ENCODE measurements around the gene PTGER3.
"Not testable (repeated sequence)": the region's sequence is repeated elsewhere in the genome, so short reads cannot be mapped to it uniquely, and the experiment has no call there.

PTGER3 gene

DNA sequence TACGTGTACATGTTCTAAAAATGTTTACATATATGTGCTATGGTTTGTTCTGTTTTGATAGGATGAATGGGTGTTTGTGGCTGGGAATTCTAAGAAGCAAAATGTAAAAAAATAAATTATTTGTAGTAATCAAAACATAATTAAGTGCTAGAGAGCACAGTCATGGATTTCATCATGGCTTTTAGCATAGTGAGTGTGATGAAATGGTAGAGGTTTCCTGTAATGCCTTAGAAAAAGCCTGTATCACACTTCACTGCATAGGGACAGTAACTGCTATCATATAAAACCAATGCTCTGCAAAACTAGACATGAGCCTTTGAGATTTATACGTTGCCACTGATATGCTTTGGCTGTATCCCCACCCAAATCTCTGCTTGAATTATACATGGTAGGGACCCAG is 99.8 kb downstream of the PTGER3 start:
- DNase-seq (ENCODE audit: low read depth in 3 of 3), result no peak

DNA sequence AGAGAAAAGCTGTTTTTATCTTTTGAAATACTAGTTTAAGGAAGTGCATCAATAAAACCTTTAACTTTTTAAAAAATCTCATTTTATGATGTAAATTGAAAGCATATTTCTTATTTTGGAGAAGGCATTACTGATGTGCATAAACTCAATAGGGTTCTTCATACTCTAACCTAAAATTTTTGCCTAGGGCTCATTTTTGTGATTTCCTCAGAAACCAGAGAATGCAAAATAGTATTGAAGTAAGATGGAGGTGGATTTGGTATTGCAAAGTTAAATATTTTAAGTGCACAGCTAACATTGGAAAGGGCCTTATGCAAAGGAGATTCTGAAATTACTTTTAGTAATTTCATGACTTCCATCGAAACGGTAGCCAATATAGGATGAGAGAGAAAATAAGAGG is 101.9 kb downstream of the PTGER3 start:
- no peak for DNase-seq (ENCODE audit: low read depth in 3 of 3)

DNA sequence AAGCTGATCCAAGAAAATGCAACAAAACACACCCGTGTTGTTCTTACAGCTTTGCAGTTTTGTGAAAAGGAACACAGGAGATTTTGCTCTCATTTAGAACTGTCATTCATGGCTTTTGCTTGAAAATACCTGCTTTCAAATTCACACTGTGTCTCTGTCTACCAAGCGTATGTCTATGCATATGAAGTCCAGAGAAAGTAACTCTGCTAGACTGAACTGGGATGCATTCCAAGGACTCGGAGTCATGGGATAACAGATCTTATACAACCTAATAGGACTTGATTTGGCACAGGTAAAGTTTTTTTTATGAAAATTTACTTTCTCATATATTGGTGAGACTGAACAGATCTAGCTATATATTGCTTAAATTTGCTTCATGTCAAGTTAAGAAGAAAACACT is 102.4 kb downstream of the PTGER3 start:
- no peak for DNase-seq (ENCODE audit: low read depth in 3 of 3)

DNA sequence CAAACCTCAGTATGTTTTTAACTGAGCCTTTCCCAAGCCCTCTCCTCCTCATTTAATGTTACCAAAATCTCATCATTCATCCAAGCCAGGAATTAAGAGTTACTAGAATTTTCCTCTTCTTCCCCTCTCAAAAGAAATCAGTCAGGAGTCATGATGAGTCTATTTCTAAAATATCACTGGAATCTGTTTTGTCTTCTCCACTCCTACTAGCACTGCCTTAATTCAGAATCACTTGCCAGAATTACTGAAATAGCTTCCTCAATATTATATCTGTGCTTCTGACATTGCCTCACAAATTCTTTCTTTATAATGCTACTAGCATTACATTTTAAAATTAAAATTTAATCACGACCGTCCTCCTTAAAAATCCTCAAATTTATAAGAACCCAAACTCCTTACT is 106.1 kb downstream of the PTGER3 start:
- DNase-seq (ENCODE audit: low read depth in 3 of 3), result no peak

DNA sequence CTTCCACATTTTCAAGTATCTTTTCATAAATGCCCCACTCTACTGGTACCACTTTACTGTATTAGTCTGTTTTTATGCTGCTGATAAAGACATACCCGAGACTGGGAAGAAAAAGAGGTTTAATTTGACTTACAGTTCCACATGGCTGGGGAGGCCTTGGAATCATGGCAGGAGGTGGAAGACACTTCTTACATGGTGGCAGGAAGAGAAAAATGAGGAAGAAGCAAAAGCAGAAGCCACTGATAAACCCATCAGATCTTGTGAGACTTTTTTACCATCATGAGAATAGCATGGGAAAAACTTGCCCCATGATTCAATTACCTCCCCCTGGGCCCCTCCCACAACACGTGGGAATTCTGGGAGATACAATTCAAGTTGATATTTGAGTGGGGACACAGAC is 107.2 kb downstream of the PTGER3 start:
- DNase-seq (ENCODE audit: low read depth in 3 of 3), result not testable (repeated sequence)

DNA sequence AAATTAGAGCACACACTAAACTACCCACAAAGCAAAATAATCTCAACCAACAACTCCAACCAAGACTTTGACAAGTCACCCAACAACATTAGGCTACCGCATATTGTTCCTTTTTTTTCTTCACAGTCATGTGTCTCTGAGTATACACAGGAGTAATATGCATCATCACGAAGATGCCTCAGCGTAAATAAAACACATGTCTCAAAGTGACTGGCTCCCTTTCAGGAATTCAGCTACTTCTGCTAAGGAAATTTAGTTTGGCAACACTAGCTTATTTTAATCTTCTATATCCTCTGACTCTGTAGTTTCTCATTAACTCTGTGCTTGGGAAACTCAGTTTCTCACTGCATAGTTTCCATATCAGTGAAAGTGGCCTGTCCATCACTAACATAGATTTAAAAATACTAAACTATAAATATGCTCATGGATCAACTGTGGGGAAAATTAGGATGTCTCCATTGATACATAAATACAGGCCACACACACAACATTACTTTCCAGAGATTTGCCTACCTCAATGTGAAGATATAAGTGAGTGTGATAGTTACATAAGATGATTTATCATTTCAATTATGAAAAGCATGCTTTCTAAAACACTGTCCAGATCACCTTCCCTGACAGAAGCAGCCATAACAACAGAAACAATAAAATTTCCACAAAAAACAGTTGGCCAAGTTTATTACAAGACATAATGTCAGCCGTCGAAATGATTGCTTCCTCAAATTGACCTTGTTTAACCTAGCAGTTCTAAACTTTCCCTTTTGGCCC is 113.2 kb downstream of the PTGER3 start:
- no peak for DNase-seq (ENCODE audit: low read depth in 3 of 3)

DNA sequence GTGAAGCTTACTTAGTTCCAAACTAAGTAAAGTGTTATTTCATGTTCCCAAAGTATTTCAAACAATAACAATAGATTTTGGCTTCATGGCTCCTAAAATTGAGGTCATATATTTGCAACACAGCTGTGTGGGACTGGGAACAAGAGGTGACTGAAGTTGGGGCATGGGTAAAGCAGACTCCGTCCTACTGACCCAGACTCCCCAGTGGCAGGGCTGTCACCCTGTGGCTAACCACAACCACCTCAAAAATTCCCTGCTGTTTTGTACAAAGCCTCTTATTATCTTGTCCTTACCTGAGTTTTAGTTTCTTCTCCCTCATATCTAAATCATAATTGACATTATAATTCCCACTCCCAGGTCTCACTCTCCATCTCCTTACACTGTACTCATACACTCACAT is 117.6 kb downstream of the PTGER3 start:
- no peak for DNase-seq (ENCODE audit: low read depth in 3 of 3)

DNA sequence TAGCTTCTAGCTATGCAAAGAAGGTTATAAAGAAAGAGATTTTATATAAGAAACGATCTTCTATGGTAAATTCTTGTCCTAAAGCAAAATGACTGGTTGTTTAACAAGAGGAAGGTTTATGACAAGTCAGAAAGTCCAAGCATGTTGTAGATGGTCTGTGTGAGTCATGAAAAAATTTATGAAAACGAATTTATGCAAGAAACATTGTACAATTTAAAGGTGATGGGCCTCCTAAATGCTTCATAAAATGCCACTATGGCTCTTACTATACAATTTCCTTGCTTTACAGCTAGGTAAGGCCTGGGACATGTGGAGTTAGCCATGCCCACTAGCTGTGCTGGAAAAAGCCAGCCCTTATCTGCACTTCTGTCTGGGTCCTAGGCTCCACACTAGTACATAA is 125.4 kb downstream of the PTGER3 start:
- no peak for DNase-seq (ENCODE audit: low read depth in 3 of 3)
